ENCODE results near the gene PPP1R14B. TPM values are rescaled to one million over a fixed set of nuclear protein-coding genes. Genes with fewer than 3 reads are reported as not detected.

Gene PPP1R14B
- total RNA-seq, 1 experiment from 2014 or later: 583 TPM

DNA sequence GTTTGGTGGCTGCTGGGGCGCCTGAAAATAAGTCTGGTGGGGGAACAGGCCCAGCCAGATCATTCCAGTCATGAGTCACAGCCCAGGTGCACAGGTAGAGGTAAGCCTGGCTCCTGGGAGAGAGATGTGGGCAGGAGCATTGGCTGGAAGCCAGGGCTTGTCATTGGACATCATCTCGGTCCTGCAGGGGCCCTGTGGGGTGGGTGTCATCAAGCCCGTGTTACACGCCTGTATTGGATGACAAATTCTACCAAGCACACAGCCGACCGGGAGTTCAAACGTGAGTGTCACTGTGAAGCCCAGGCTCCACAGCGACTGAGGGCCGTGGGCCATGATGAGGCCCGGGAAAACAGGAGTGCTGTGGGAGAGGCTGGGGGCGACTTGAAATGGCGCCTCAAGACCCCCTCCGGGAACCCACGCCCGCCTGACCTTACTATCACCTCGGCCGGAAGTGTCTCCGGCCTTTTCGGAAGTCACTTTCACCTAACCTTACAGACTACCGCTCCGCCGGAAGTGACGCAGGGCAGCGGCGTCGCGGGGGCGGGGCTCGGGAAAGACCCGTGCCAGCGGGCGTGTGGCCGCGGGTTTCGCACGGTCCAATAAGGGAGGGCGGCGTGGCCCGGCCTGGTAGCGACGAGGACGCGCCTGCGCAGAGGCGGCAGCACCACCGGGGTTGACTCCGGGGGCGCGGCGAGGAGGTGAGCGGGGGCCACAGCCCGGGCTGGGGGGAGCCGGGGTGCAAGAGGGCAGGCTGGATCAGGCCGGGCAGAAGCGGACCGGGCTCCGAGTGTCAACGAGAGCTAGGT lies 6.1 kb downstream of the PPP1R14B start, which contains the start of gene FKBP2:
Gene FKBP2, plus strand, starts transcription at position 661 of the 806 bp plus-strand sequence. CDS start 1,293 bp downstream, outside the sequence.
- peaks cover 19% of the 10 kb centered on the region for H3K4me1 Mint-ChIP-seq (ENCODE audit: insufficient read depth, unreplicated experiment)
- ChIA-PET CTCF (interaction anchor here (0.7 to 1.3 kb wide), 6 partner anchors 10 to 394 kb away, joined by 3 to 5 read pairs (median 4); partner anchors contain the start of gene PLCB3), POLR2A (interaction anchor here (0.6 to 10.8 kb wide), 21 partner anchors 11 to 1619 kb away, joined by 3 to 122 read pairs (median 4); partner anchors contain the start of genes B3GAT3, BAD, CATSPERZ and DNAJC4)
- TSS peak; percentile 74 for BruUV-seq (replicated peaks)
- H3K4me3 Mint-ChIP-seq (ENCODE audit: unreplicated experiment): peak within 1 kb of the TSS; percentile 93
- no peak for TF ChIP-seq CTCF (IDR thresholded peaks at IDR 0.05; ENCODE audit: unreplicated experiment)
- intact Hi-C loops (cut with micrococcal nuclease): no loop called here
- no peaks in the 10 kb centered on the region for H3K27me3 Mint-ChIP-seq (ENCODE audit: insufficient read depth, unreplicated experiment)
- no peaks in the 10 kb centered on the region for H3K9me3 Mint-ChIP-seq (ENCODE audit: unreplicated experiment)
- peak within 1 kb of the TSS; percentile 98 for H3K27ac Mint-ChIP-seq (ENCODE audit: low read depth, unreplicated experiment)
- H3K36me3 Mint-ChIP-seq (ENCODE audit: insufficient read depth, unreplicated experiment): peaks cover 56% of the 10 kb centered on the region
- DNase-seq (ENCODE audit: unreplicated experiment): peak; percentile 96

GRCh38 chr11:64239662-64240434 lies 6.9 kb downstream of the PPP1R14B start:
- no peaks in the 10 kb centered on the region for H3K27me3 Mint-ChIP-seq (ENCODE audit: insufficient read depth, unreplicated experiment)
- no peak for TF ChIP-seq CTCF (IDR thresholded peaks at IDR 0.05; ENCODE audit: unreplicated experiment)
- intact Hi-C loops (cut with micrococcal nuclease): no loop called here
- H3K4me1 Mint-ChIP-seq (ENCODE audit: insufficient read depth, unreplicated experiment): peaks cover 23% of the 10 kb centered on the region
- ChIA-PET CTCF (interaction anchor here (1.0 to 1.4 kb wide), 4 partner anchors 11 to 61 kb away, joined by 3 to 5 read pairs (median 4); partner anchors contain the start of gene PLCB3), POLR2A (interaction anchor here (0.7 to 10.8 kb wide), 7 partner anchors 11 to 82 kb away, joined by 3 to 122 read pairs (median 14); partner anchors contain the start of genes CATSPERZ, DNAJC4, ESRRA and NUDT22)
- H3K27ac Mint-ChIP-seq (ENCODE audit: low read depth, unreplicated experiment): peak overlapping the region; percentile 98
- peak overlapping the region; percentile 93 for H3K4me3 Mint-ChIP-seq (ENCODE audit: unreplicated experiment)
- peaks cover 51% of the 10 kb centered on the region for H3K36me3 Mint-ChIP-seq (ENCODE audit: insufficient read depth, unreplicated experiment)
- DNase-seq (ENCODE audit: unreplicated experiment): no peak
- BruUV-seq (replicated peaks): no TSS peak
- no peaks in the 10 kb centered on the region for H3K9me3 Mint-ChIP-seq (ENCODE audit: unreplicated experiment)

- CTCF ChIA-PET: interaction anchor here (1.4 kb wide), 1 partner anchor 12 kb away, joined by 5 read pairs; the partner anchor contains the start of gene PLCB3
- TF ChIP-seq CTCF (IDR thresholded peaks at IDR 0.05; ENCODE audit: unreplicated experiment): no peak
- Mint-ChIP-seq H3K4me3 (ENCODE audit: unreplicated experiment) (no peak overlapping the region), H3K9me3 (ENCODE audit: unreplicated experiment) (no peaks in the 10 kb centered on the region), H3K4me1 (ENCODE audit: insufficient read depth, unreplicated experiment) (peaks cover 23% of the 10 kb centered on the region), H3K27ac (ENCODE audit: low read depth, unreplicated experiment) (no peak overlapping the region), H3K36me3 (ENCODE audit: insufficient read depth, unreplicated experiment) (peaks cover 43% of the 10 kb centered on the region), H3K27me3 (ENCODE audit: insufficient read depth, unreplicated experiment) (no peaks in the 10 kb centered on the region)
- intact Hi-C loops (cut with micrococcal nuclease): no loop called here
- POLR2A ChIA-PET: interaction anchor here (1.9 to 10.8 kb wide), 3 partner anchors 10 to 31 kb away, joined by 8 to 122 read pairs (median 73); partner anchors contain the start of genes DNAJC4, NUDT22, PLCB3 and TRPT1
- BruUV-seq (replicated peaks): no TSS peak
- DNase-seq (ENCODE audit: unreplicated experiment): no peak
These were observed 7.7 kb downstream of the PPP1R14B start for GRCh38 chr11:64238999-64239398.

All from MCF 10A (cell line).